Measurements from ENCODE around the gene P4HA1.
A peak's percentile ranks its signal among the peaks of the same experiment; 100 is the strongest.

P4HA1 gene

DNA sequence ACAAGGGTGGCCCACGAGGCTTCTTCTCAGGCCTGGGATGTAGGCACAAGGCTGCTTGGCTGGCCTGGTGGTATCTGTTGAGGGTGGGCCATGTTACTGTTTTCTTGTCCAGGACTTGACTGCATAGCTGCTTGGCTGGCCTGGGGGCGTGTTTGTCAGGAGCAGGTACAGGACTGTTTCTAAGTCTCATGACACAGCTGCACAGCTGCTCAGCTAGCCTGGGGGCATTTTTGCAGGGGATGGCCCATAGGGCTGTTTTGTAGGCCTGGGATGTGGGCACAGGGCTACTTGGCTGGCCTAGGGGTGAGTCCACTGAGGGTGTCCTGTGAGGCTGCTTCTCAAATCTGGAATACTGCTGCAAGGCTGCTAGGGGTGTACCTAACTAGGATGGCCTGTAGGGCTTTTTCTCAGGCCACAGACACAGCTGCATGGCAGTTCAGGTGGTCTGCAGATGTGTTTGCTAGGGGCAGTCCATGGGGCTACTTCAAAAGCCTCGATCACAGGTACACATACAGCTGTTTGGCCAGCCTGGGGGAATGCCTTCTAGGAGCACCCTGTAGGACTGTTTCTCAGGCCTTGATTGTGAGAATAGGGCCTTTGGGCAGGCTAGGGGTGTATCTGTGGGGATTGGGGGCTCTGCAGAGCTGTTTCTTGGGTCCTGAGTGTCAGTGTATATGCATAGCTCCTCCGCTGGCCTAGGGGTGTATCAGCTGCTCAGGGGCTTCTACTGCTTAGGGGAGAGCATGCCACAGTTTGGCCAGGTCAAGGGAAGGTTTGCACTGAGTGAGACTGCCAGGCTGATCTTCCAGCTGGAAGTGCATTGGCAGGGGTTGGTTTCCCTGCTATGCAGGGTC is 115.4 kb downstream of the P4HA1 start:
- no peak overlapping the region for H3K4me3 ChIP-seq (ENCODE audit: low read length)
- TF ChIP-seq, protein P1, sequence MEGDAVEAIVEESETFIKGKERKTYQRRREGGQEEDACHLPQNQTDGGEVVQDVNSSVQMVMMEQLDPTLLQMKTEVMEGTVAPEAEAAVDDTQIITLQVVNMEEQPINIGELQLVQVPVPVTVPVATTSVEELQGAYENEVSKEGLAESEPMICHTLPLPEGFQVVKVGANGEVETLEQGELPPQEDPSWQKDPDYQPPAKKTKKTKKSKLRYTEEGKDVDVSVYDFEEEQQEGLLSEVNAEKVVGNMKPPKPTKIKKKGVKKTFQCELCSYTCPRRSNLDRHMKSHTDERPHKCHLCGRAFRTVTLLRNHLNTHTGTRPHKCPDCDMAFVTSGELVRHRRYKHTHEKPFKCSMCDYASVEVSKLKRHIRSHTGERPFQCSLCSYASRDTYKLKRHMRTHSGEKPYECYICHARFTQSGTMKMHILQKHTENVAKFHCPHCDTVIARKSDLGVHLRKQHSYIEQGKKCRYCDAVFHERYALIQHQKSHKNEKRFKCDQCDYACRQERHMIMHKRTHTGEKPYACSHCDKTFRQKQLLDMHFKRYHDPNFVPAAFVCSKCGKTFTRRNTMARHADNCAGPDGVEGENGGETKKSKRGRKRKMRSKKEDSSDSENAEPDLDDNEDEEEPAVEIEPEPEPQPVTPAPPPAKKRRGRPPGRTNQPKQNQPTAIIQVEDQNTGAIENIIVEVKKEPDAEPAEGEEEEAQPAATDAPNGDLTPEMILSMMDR (IDR thresholded peaks at IDR 0.05; ENCODE audit: insufficient read depth, low read depth, low read length, missing control alignments) = no peak
- DNase-seq (ENCODE audit: low read depth) = peak; percentile 55

DNA sequence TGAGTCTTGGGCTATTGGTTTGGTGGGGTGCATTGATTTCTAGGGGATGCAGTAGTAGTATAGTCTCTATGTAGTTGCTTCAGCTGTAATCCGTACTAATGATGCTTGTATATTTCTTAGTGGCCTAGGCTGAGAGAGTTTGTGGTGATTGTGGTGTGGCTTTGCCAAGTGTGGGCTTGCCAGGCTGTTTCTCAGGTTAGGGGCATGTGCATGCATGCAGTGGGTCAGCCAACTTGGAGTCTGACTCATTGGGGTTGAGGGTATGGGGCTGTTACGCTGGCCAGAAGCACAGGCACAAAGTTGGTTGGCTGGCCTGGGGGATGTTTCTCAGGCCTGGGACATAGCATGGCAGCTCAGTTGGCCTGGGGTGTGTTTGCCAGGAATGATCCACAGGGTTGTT is 116.3 kb downstream of the P4HA1 start:
- TF ChIP-seq, protein P1 (IDR thresholded peaks at IDR 0.05; ENCODE audit: insufficient read depth, low read depth, low read length, missing control alignments) = no peak
- no peak overlapping the region for H3K4me3 ChIP-seq (ENCODE audit: low read length)
- DNase-seq (ENCODE audit: low read depth) = peak; percentile 88

DNA sequence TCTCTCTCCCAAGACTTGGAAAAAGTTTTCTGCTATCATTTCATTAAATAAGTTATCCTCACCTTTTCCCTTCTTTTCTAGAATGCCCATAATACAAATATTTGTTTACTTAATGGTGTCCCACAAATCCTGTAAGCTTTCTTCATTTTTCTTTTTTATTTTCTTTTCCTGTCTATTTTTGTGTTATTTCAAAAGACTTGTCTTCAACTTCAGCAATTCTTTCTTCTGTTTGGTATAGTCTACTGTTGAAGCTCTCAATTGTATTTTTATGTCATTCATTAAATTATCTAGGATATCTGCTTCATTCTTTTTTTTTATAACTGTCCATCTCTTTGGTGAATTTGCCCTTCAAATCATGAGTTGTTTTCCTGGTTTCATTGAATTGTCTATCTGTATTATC is 117.0 kb downstream of the P4HA1 start:
- TF ChIP-seq, protein P1 (IDR thresholded peaks at IDR 0.05; ENCODE audit: insufficient read depth, low read depth, low read length, missing control alignments) = no peak
- H3K4me3 ChIP-seq (ENCODE audit: low read length) = no peak overlapping the region
- no peak for DNase-seq (ENCODE audit: low read depth)

DNA sequence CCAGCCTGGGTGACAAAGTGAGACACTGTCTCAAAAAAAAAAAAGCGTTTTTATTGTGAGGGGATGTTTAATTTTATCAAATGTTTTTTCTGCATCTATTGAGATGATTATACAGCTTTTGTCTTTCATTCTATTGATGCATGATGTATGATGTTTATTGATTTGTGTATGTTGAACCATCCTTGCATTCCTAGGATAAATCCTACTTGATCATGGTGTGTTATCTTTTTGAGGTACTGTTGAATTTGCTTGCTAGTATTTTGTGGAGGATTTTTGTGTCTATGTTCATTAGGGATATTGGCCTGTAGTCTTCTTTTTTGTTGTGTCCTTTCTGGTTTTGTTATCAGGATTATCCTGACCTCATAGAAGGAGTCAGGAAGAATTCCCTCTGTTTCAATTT is 119.8 kb downstream of the P4HA1 start:
- no peak overlapping the region for H3K4me3 ChIP-seq (ENCODE audit: low read length)
- TF ChIP-seq, protein P1 (IDR thresholded peaks at IDR 0.05; ENCODE audit: insufficient read depth, low read depth, low read length, missing control alignments) = no peak
- DNase-seq (ENCODE audit: low read depth) = no peak
